ENCODE data around the gene YJU2.
A peak's percentile ranks its signal among the peaks of the same experiment; 100 is the strongest.

Gene YJU2

GRCh38 chr19:4301590-4302242 is 54.8 kb downstream of the YJU2 start:
- no peak for DNase-seq

GRCh38 chr19:4302243-4302640 is 55.4 kb downstream of the YJU2 start, which contains the start of gene TMIGD2:
Gene TMIGD2 (minus strand): TSS chr19:4302389. CDS start chr19:4302385, 4 bp downstream.
- no peak for DNase-seq

DNA sequence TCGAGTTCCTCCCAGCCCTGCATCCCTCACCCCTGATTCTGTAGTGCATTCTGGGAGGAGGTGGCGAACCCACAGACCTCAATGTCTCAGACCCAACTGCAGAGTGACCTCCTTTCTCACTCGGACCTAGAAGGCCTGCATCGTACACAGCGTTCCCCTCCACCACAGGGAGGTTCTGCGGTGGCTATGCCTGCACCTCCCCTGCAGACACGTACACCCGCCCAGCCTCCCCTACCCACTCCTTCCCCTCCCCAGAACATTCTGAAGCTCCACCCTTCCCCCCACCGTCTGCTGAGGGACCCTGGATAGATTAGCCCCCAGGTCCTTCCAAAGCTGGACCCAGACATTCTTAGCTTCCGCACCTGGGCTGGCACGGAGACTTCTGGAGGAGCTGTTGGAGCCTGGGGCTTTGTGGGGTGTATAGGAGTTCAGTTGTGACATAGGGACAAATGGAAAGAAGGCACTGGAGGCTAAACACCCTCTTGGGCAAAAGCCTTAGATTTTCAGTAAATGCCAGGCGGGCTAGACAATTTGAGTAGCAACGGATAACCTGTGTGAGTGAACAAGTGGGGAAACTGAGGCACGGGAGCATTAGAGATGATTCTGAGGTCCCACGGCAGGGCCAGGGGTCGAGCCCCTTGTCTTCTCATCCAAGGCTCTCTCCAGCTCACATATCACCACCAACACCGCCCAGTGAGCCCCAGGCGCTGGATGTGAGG is 57.1 kb downstream of the YJU2 start:
- DNase-seq: no peak

DNA sequence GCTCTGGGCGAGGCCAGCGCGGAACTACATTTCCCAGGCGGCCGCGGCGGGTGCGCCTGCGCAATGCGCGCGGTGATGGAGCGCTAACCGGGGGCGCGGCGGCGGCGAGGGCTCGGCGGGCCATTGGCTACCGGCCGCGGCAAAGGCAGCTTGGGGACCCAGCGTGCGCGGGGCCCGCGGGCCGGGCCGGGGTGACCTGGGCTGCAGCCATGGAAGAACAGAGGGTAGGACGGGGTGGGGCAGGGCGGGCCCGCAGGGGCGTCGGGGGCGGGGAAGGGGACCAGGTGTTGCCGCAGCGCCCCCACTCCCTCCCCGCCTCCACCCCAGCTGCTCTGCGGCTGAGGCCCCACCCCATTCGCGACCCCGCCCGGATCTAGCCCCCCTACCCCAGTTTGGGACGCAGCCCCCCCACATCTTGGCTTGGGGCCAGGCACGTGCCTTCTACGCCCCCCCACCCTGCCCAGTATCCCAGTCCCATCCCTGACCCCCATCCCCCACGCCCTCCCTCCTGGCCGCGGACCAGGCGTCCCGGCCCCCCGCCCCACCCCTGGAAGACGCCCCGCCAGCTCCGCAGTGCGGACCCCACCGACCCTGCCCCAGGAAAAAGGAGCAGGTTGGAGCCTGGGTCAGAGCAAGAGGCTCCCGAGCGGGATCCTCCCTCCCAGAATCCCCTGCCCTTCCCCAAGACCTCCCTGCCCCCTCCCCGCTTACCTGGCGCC is 57.8 kb downstream of the YJU2 start, which contains the start of gene FSD1:
TSS of gene FSD1 (plus strand) at position 61 of the 719 bp plus-strand sequence. CDS start at position 210, 149 bp downstream.
- peak; percentile 39 for DNase-seq

GRCh38 chr19:4305257-4305612 is 58.4 kb downstream of the YJU2 start:
- no peak for DNase-seq

DNA sequence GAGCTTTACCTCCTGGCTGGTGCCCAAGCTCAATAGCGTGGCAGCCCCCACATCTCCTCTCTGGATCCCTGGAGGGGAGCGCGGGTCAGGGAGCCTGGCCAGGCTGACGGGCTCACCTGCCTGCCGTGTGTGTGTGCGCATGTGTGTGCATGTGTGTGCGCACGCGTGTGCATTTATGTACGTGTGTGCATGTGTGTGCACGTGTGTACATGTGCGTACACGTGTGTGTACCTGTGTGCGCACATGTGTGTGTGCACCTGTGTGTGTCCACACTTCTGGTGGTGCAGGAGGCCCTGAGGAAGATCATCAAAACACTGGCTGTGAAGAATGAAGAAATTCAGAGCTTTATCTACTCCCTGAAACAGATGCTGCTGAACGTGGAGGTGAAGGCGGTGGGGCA is 58.8 kb downstream of the YJU2 start:
- DNase-seq: no peak

- DNase-seq: no peak
Measured at GRCh38 chr19:4310247-4311121, 63.6 kb downstream of the YJU2 start.

- DNase-seq: no peak
Measured at GRCh38 chr19:4313847-4314490, 67.1 kb downstream of the YJU2 start.

- no peak for DNase-seq
Measured at GRCh38 chr19:4316956-4317355, 70.1 kb downstream of the YJU2 start.

DNA sequence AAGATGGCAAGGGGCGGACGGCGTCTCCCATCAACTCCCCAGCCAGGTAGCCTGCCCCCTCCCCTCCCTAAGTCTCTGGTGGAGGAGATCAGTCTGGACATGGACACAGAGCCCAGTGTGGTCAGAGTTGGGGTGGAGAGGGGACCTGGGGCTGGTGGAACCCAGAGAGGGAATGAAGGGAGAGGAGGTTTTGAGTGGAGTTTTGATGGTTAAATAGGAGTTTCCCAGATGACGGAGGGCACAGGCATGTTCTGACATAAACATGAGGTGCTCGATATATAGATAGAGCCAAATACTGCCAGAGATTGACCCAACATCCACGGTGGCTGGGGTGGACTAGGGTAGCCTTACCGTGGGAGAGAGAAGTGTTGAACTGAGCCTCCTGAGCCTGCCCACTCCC is 71.6 kb downstream of the YJU2 start:
- DNase-seq: no peak
